Thyroid gland (tissue), 4 donors: Measurements from ENCODE around the gene MINDY4B.

Experiments used
- CTCF ChIP-seq, 6 experiments: fragments of 200-600 bp in 3 of 6; fragments of 450-650 bp in 3 of 6; sonication (generic) in 3 of 6; IDR thresholded peaks; one replicate each; pipeline ENCODE4 v1.5.1; 2016 to 2019; ENCODE audit warnings: antibody characterized with exemption in 6 of 6, mild to moderate bottlenecking in 2 of 6, inconsistent platforms in 1 of 6, moderate library complexity in 1 of 6
- POLR2A ChIP-seq, 2 donors: fragments of 450-650 bp; IDR thresholded peaks; one replicate each; pipeline ENCODE4 v1.6.1; 2017; ENCODE audit warnings: antibody characterized with exemption in 2 of 2, mild to moderate bottlenecking in 2 of 2, moderate library complexity in 1 of 2

GRCh38 chr3:150906461-150906860 is 1.2 kb upstream of the MINDY4B start:
- TF ChIP-seq CTCF (IDR thresholded peaks at IDR 0.05) (no peak), POLR2A (IDR thresholded peaks at IDR 0.05) (no peak)
